NT2/D1 (cell line): ENCODE measurements around the gene GNB1.

Experiments
- YY1 ChIP-seq: IDR thresholded peaks from 2 replicates; pipeline ENCODE4 v1.6.1; 2011; ENCODE audit not compliant: insufficient read length, insufficient read depth
- ZNF274 ChIP-seq: IDR thresholded peaks from 2 replicates; pipeline ENCODE4 v1.6.1; 2011; ENCODE audit warnings: mild to moderate bottlenecking, low read depth, low read length

DNA sequence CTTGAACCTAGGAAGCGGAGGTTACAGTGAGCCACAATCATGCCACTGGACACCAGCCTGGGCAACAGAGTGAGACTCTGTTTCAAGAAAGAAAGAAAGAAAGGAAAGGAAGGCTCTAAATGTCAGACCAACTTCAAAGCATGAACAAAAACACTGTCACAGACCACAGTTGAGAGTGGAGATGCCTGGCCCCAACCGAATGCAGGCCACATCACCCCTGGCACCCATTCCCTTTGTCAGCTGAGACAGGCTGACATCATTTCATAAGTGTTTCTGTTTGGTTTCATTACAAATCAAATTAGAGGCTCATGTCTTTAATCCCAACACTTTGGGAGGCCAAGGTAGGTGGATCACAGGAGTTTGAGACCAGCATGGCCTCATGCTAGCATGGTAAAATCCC lies 84.0 kb downstream of the GNB1 start:
- no peak for TF ChIP-seq YY1
- TF ChIP-seq ZNF274: no peak
